SK-N-SH (cell line): Measurements from ENCODE around the gene HAUS8. TPM values are rescaled to one million over a fixed set of nuclear protein-coding genes. Genes with fewer than 3 reads are reported as not detected.

Experiments
- CTCF ChIA-PET: fragments of 300-600, 350-600 bp; formaldehyde crosslinking; extraction: SDS; loops from one replicate; lab custom pipeline; 2021; lab: Yijun Ruan, JAX
- POLR2A ChIA-PET: fragments of 350-600 bp; sonication (Branson Sonifier 250); formaldehyde crosslinking; extraction: SDS; loops from one replicate; lab custom pipeline; 2020; ENCODE audit warnings: antibody characterized with exemption, inconsistent platforms; lab: Yijun Ruan, JAX
- DNase-seq: peaks from one replicate; pipeline ENCODE4 v3.0.0; 2012
- H2AFZ ChIP-seq: fragments of 200-600 bp; sonication (generic); 2 replicates; pipeline ENCODE4 v1.8.1; 2016; ENCODE audit warnings: antibody characterized with exemption, mild to moderate bottlenecking, low read depth
- H3F3A ChIP-seq: fragments of 200-600 bp; sonication (generic); replicated peaks from 2 replicates; pipeline ENCODE3; 2016; ENCODE audit warnings: antibody characterized with exemption, mild to moderate bottlenecking; ENCODE audit not compliant: insufficient read depth
- H3K27ac ChIP-seq, 2 experiments: fragments of 200-500 bp in 1 of 2; fragments of 200-600 bp in 1 of 2; sonication (Bioruptor generic) in 1 of 2; sonication (generic), shearing (Covaris generic) in 1 of 2; 2 replicates each; pipeline versions ENCODE4 v1.5.1 to v1.6.1; 2014 to 2016; ENCODE audit warnings: low read depth in 2 of 2, inconsistent platforms in 1 of 2, low read length in 1 of 2, mild to moderate bottlenecking in 1 of 2, mixed read lengths in 1 of 2
- H3K27me3 ChIP-seq: fragments of 200-600 bp; sonication (generic), shearing (Covaris generic); 2 replicates; pipeline ENCODE4 v1.6.1; 2016; ENCODE audit warnings: mixed run types; ENCODE audit not compliant: insufficient read depth
- H3K36me3 ChIP-seq, 2 experiments: fragments of 200-500 bp in 1 of 2; fragments of 200-600 bp in 1 of 2; sonication (Bioruptor generic) in 1 of 2; sonication (generic) in 1 of 2; replicated peaks in 1 of 2; 2 replicates each; pipeline versions ENCODE3 to v1.5.1; 2014 to 2016; ENCODE audit warnings: low read length in 1 of 2, mild to moderate bottlenecking in 1 of 2; ENCODE audit not compliant: insufficient read depth in 2 of 2, control insufficient read depth in 1 of 2
- H3K4me1 ChIP-seq, 2 experiments: fragments of 200-500 bp in 1 of 2; fragments of 200-600 bp in 1 of 2; sonication (Bioruptor generic) in 1 of 2; sonication (generic), shearing (Covaris generic) in 1 of 2; 2 replicates each; pipeline versions ENCODE4 v1.5.1 to v1.6.1; 2014 to 2016; ENCODE audit warnings: low read depth in 1 of 2, low read length in 1 of 2, mixed run types in 1 of 2; ENCODE audit not compliant: insufficient read depth in 2 of 2, control insufficient read depth in 1 of 2
- H3K4me2 ChIP-seq: fragments of 200-600 bp; sonication (generic), shearing (Covaris generic); 2 replicates; pipeline ENCODE4 v1.6.1; 2017; ENCODE audit warnings: mixed run types
- H3K4me3 ChIP-seq, 2 experiments: fragments of 200-500 bp in 1 of 2; fragments of 200-600 bp in 1 of 2; sonication (Bioruptor generic) in 1 of 2; sonication (generic), shearing (Covaris generic) in 1 of 2; 2 replicates each; pipeline versions ENCODE4 v1.5.1 to v1.8.1; 2014 to 2016; ENCODE audit warnings: low read depth in 2 of 2, inconsistent platforms in 1 of 2, low read length in 1 of 2, mild to moderate bottlenecking in 1 of 2, mixed read lengths in 1 of 2, moderate library complexity in 1 of 2
- H3K79me2 ChIP-seq: fragments of 200-600 bp; sonication (generic); 2 replicates; pipeline ENCODE4 v1.8.1; 2017; ENCODE audit warnings: mild to moderate bottlenecking; ENCODE audit not compliant: insufficient read depth
- H3K9ac ChIP-seq: fragments of 200-600 bp; sonication (generic); 2 replicates; pipeline ENCODE4 v1.6.1; 2017; ENCODE audit warnings: mixed run types
- H3K9me2 ChIP-seq: fragments of 200-600 bp; sonication (generic); 2 replicates; pipeline ENCODE4 v1.6.1; 2017; ENCODE audit warnings: mixed run types
- H3K9me3 ChIP-seq: fragments of 200-600 bp; sonication (generic); 2 replicates; pipeline ENCODE4 v1.6.1; 2017; ENCODE audit warnings: mixed run types, mild to moderate bottlenecking, moderate library complexity
- H4K20me1 ChIP-seq: fragments of 200-600 bp; sonication (generic); 2 replicates; pipeline ENCODE4 v1.6.1; 2017; ENCODE audit warnings: mild to moderate bottlenecking, mixed run types; ENCODE audit not compliant: insufficient read depth
- NRF1 ChIP-seq: IDR thresholded peaks from 2 replicates; pipeline ENCODE4 v1.6.1; 2012; ENCODE audit warnings: low read depth, mild to moderate bottlenecking, low read length
- RXRA ChIP-seq: IDR thresholded peaks from 2 replicates; pipeline ENCODE4 v1.4.0; 2012; ENCODE audit warnings: low read depth, mild to moderate bottlenecking, borderline replicate concordance
- SIN3A ChIP-seq: IDR thresholded peaks from 2 replicates; pipeline ENCODE4 v1.6.1; 2012; ENCODE audit warnings: low read depth, mild to moderate bottlenecking, low read length, moderate library complexity, borderline replicate concordance
- WGBS: methylation state at CpG from one replicate; pipeline ENCODE4 v1.1.6; 2017; ENCODE audit warnings: low lambda C conversion rate; 5-methylcytosine and 5-hydroxymethylcytosine counted together
- polyA plus RNA-seq, 3 experiments: library from polyadenylated mRNA; depleted of rRNA; stranded (reverse); fragments of >200 nt; gene quantifications; 2 replicates each; pipeline ENCODE4 v1.2.3, GENCODE V29; 2012
- TF ChIP-seq, protein P1 (sequence below): fragments of 200-600 bp; sonication (generic); IDR thresholded peaks from 2 replicates; pipeline ENCODE4 v1.6.1; 2017; ENCODE audit warnings: antibody characterized with exemption, mild to moderate bottlenecking, moderate library complexity
- TF ChIP-seq, protein P2 (sequence below): IDR thresholded peaks from 2 replicates; pipeline ENCODE4; 2012
- TF ChIP-seq, protein P3 (sequence below): IDR thresholded peaks from 2 replicates; pipeline ENCODE4 v1.4.0; 2012; ENCODE audit warnings: low read depth, borderline replicate concordance
- TF ChIP-seq, protein P4 (sequence below): fragments of 150-350 bp; IDR thresholded peaks from 2 replicates; pipeline ENCODE4 v1.6.1; 2017; ENCODE audit warnings: antibody characterized with exemption, low read length, low read depth, borderline replicate concordance

Gene HAUS8
- polyA plus RNA-seq, 1 of the 3 experiments (the other 2 are of a cell fraction): 9.6 TPM

DNA sequence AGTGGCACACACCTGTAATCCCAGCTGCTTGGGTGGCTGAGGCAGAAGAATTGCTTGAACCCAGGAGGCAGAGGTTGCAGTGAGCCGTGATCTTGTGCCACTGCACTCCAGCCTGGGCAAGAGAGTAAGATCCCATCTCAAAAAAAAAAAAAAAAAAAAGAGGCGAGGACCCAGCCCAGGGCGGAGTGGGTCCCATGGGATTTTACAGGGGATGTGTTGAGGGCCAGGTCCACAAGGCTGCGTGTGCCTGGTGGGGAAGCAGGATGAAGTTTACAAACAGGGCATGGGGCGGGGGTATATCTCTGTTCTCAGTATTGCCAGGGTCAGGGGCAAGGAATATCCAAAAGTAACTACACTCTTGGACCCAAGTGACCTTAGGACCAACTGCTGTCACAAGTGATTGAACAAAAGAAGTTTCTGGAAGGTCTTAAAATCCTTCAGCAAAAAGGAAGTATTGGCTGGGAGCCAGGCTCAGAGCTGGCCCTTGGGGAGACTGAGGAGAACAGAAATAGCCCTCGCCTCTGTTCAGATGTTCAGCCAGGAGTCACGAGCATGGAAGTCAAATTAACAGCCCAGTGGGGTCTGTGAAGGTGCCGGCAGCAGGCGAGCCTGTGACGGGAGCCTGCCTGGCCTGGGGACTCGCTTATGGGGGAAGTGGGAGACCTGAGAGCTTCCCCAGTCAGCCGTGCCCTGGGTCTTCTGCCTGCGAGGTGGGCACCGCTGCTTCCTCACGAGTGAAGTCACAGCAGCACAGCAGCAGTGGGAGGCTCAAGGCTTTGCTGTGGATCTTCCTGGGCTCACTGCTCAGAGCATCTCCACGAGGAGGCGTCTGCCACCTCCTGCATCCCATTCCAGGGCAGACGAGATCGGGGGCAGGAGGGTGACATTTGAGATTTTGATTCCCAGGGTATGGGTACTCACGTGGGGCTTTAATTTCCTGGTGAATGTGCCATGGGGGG, 6.7 kb upstream of the HAUS8 start:
- Histone ChIP-seq H2AFZ (no peak overlapping the region), H3K79me2 (peaks cover 92% of the 10 kb centered on the region), H3K9me3 (no peaks in the 10 kb centered on the region), H4K20me1 (peaks cover 60% of the 10 kb centered on the region), H3K27ac (no peak overlapping the region), H3K4me1 (peaks cover 21 to 24% of the 10 kb centered on the region in 2 experiments; a peak in 2 of 4 replicates), H3K9me2 (no peaks in the 10 kb centered on the region), H3K9ac (no peak overlapping the region), H3K27me3 (no peaks in the 10 kb centered on the region), H3K4me3 (no peak overlapping the region), H3K4me2 (no peak overlapping the region), H3F3A (peaks cover 34% of the 10 kb centered on the region), H3K36me3 (no peaks in the 10 kb centered on the region)
- no peak for DNase-seq
- ChIA-PET CTCF (interaction anchor here (0.6 to 1.2 kb wide), 2 partner anchors 200 to 802 kb away, joined by 3 read pairs; no protein-coding TSS in a partner anchor), POLR2A (no interaction called here)
- TF ChIP-seq, protein P1, sequence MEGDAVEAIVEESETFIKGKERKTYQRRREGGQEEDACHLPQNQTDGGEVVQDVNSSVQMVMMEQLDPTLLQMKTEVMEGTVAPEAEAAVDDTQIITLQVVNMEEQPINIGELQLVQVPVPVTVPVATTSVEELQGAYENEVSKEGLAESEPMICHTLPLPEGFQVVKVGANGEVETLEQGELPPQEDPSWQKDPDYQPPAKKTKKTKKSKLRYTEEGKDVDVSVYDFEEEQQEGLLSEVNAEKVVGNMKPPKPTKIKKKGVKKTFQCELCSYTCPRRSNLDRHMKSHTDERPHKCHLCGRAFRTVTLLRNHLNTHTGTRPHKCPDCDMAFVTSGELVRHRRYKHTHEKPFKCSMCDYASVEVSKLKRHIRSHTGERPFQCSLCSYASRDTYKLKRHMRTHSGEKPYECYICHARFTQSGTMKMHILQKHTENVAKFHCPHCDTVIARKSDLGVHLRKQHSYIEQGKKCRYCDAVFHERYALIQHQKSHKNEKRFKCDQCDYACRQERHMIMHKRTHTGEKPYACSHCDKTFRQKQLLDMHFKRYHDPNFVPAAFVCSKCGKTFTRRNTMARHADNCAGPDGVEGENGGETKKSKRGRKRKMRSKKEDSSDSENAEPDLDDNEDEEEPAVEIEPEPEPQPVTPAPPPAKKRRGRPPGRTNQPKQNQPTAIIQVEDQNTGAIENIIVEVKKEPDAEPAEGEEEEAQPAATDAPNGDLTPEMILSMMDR: no peak
- TF ChIP-seq SIN3A (no peak), RXRA (no peak), NRF1 (no peak)
- TF ChIP-seq, protein P2, sequence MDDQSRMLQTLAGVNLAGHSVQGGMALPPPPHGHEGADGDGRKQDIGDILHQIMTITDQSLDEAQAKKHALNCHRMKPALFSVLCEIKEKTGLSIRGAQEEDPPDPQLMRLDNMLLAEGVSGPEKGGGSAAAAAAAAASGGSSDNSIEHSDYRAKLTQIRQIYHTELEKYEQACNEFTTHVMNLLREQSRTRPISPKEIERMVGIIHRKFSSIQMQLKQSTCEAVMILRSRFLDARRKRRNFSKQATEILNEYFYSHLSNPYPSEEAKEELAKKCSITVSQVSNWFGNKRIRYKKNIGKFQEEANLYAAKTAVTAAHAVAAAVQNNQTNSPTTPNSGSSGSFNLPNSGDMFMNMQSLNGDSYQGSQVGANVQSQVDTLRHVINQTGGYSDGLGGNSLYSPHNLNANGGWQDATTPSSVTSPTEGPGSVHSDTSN: no peak
- TF ChIP-seq, protein P3, sequence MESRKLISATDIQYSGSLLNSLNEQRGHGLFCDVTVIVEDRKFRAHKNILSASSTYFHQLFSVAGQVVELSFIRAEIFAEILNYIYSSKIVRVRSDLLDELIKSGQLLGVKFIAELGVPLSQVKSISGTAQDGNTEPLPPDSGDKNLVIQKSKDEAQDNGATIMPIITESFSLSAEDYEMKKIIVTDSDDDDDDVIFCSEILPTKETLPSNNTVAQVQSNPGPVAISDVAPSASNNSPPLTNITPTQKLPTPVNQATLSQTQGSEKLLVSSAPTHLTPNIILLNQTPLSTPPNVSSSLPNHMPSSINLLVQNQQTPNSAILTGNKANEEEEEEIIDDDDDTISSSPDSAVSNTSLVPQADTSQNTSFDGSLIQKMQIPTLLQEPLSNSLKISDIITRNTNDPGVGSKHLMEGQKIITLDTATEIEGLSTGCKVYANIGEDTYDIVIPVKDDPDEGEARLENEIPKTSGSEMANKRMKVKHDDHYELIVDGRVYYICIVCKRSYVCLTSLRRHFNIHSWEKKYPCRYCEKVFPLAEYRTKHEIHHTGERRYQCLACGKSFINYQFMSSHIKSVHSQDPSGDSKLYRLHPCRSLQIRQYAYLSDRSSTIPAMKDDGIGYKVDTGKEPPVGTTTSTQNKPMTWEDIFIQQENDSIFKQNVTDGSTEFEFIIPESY: no peak
- TF ChIP-seq, protein P4, sequence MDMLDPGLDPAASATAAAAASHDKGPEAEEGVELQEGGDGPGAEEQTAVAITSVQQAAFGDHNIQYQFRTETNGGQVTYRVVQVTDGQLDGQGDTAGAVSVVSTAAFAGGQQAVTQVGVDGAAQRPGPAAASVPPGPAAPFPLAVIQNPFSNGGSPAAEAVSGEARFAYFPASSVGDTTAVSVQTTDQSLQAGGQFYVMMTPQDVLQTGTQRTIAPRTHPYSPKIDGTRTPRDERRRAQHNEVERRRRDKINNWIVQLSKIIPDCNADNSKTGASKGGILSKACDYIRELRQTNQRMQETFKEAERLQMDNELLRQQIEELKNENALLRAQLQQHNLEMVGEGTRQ: no peak
- WGBS: 92% methylated on average over 17 of the region's 20 CpGs
